ENCODE data around the gene GRID2.

GRCh38 chr4:93053140-93053539 is 749.4 kb downstream of the GRID2 start:
- TF ChIP-seq POLR2A (IDR thresholded peaks at IDR 0.05; ENCODE audit: low read depth, low read length) (no peak), RFX5 (IDR thresholded peaks at IDR 0.05; ENCODE audit: low read depth, low read length) (no peak), RAD21 (IDR thresholded peaks at IDR 0.05; ENCODE audit: low read length) (no peak), USF2 (IDR thresholded peaks at IDR 0.05; ENCODE audit: low read depth, low read length) (no peak)
- TF ChIP-seq, protein P1, sequence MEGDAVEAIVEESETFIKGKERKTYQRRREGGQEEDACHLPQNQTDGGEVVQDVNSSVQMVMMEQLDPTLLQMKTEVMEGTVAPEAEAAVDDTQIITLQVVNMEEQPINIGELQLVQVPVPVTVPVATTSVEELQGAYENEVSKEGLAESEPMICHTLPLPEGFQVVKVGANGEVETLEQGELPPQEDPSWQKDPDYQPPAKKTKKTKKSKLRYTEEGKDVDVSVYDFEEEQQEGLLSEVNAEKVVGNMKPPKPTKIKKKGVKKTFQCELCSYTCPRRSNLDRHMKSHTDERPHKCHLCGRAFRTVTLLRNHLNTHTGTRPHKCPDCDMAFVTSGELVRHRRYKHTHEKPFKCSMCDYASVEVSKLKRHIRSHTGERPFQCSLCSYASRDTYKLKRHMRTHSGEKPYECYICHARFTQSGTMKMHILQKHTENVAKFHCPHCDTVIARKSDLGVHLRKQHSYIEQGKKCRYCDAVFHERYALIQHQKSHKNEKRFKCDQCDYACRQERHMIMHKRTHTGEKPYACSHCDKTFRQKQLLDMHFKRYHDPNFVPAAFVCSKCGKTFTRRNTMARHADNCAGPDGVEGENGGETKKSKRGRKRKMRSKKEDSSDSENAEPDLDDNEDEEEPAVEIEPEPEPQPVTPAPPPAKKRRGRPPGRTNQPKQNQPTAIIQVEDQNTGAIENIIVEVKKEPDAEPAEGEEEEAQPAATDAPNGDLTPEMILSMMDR (conservative IDR thresholded peaks at IDR 0.05; ENCODE audit: low read depth, low read length), result no peak
